Fibroblast of gingiva (primary cell): ENCODE results near the gene TEAD1.

Experiments
- DNase-seq: peaks from one replicate; pipeline ENCODE4 v3.0.0-alpha.2; 2011; ENCODE audit warnings: low read depth

TEAD1 gene

DNA sequence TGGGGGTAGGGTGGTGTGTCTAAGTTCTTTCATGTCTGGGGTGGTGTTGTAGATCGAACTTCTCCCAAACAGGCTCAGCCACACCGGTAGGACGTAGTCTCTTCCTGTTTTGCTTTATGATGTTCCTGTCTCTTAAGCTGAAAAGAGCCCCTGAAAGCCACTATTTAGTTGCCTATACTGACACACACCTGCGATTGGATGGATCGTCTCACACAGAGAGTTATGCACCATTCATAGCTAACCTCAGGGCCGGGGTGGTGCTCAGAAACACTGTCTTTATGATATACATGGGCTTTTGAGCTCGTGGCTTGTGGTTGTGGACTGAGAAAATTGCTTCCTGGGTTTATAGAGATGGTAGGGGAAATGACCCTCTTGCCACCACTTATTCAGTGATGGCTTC lies 137.6 kb downstream of the TEAD1 start:
- no peak for DNase-seq

GRCh38 chr11:12812849-12813248 lies 138.6 kb downstream of the TEAD1 start:
- no peak for DNase-seq

DNA sequence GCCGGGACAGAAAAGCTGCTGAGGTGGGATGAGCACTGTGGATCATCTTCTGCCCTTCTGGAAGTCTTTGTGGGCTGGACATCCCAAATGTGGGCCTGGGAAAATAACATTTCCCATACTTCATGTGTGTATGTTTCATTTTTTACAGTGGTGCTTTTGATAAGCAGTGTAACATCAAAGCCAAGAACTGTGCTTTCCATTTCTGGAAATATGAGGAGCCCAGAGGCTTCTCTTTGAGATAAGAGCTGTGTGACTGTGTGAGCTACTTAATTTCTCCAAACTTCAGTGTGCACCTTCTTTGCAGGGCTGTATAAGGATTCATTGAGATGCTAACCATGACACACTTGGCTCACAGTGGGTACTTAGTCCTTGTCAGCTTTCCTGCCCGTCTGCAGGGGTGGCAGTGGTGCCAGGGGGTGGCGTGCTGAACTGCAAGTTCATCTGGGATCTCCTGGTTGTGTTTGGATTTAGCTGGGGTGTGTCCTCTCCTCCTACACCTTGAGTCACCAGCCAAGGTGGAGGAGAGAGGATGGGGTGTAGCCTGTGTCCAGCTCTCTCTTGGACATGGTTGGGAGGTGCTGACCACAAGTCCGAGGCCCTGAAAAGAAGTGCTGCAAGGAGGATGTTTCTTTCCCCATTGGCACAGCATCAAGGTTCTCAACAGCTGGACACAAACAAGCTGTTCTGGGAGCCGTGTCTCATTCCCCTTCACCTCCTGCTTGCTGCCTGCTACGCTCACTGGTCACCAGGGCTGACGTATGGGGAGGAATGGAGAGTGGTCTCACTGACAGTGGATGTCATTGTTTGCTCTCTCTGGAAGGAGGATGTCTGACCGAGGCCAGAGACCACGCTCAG lies 139.4 kb downstream of the TEAD1 start:
- peak; percentile 74 for DNase-seq

DNA sequence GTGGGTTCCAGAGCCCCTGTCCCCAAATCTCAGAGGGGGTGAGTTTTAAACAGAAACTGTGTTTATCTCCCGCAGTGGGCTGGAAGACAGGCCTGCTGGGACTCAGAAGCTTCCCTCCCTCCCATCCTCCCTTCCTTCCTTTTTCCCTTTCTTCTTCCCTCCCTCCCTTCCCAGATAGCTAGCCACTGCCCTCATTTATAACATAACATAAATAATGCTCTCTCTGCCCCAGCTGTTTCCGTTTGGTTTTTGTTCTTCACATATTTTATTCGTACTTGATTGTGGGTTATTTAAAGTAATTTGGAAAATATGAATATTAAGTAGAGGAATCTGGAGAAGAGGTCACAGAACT lies 140.9 kb downstream of the TEAD1 start:
- DNase-seq: peak; percentile 47

- no peak for DNase-seq
These were observed 141.8 kb downstream of the TEAD1 start for GRCh38 chr11:12815931-12816494.

DNA sequence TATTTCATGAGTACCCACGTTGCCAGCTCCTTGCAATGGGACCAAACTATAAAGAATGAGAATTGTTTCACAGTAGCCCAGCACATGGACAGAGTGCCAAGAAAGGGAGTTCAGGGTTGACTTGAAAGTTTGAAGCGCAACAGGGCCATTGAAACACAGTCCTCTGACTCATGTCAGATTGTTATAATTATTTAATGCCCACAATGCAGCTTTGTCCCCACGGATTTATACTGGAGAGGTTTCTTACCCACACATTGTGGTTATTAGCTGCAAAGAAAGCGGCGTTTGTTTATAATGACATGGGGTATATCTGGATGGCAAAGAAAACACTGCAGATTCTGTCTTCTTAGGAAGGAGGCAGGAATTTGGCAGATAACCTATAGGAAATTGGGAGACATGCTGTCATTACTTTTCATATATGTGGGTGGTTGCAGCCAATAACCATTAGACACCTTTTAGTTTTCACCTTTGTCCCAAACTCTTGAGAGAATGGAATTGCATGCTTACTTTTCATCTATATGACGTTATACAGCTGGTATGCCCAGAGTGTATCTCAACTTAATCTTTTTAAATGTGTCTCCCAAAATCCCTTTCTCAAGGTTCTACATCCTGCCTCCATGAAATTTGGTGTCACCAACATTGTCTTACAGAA lies 143.6 kb downstream of the TEAD1 start:
- DNase-seq: peak; percentile 79

DNA sequence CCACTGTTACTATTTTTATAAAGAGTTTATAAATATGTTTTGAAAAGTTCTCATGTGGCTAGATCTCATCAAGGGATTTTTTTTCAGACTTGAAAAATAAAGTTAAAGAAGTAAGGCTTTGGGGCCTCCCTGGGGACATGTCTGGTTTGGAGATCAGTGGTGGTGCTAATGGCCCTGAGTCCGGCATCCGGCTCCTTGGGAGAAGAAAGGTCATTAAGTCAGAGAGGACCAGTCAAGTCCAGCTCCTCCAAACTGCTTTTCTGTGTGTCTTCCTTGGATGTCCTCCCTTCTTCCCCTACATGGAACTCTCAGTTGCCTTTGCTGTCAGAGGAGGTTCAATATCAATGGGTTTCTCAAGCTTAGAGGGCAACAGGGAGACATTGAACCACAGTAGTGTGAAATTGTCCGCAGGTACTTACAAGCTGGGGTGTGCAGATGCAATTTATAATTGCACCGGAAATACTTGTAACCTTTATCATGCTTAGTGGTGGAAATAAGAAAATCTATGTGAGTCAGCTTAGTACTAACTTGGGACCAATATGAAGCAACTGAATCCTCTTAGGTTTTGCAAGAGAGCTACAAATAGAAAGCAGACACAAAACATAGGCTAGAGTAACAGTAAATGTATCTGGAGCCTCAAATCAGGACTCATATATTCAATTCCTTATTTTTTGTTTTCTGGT lies 144.3 kb downstream of the TEAD1 start:
- peak; percentile 91 for DNase-seq

GRCh38 chr11:12822392-12823022 lies 148.3 kb downstream of the TEAD1 start:
- DNase-seq: no peak

GRCh38 chr11:12824281-12825041 lies 150.2 kb downstream of the TEAD1 start:
- DNase-seq: no peak

DNA sequence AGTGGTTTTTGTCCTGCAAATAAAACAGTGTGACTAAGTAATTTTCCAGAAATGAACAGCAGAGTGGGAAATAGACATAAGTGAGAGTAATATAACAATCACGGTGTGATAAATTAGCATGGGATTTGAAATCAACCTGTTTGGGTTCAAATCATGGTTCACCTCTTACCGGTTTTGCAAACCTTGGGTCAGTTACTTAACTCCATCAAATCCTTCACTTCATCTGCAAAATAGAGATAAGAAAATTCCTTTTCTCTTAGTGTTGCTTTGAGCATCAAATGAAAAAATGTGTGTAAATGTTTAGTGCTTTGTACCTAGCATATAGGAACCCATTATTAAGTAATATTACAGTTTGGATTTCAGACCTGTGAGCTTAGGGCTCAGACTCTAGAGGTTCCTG lies 152.2 kb downstream of the TEAD1 start:
- DNase-seq: no peak

DNA sequence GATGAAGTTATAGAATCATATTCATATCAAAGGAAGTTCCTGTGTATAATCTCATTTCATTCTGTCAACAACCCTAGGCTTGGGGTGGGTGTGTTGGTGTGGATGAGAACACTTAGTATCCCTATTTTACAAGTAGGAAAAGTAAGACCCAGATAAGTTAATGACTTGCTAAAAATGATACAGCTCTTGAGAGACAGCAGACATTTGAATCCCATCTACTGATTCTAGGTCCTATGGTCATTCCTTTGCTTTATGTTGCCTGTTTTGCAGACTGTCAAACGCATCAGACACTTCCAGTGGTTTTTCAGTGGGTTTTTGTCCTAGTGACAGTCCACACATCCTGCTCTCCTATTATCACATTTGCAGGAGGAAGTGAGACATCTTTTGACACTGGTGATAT lies 153.1 kb downstream of the TEAD1 start:
- no peak for DNase-seq

DNA sequence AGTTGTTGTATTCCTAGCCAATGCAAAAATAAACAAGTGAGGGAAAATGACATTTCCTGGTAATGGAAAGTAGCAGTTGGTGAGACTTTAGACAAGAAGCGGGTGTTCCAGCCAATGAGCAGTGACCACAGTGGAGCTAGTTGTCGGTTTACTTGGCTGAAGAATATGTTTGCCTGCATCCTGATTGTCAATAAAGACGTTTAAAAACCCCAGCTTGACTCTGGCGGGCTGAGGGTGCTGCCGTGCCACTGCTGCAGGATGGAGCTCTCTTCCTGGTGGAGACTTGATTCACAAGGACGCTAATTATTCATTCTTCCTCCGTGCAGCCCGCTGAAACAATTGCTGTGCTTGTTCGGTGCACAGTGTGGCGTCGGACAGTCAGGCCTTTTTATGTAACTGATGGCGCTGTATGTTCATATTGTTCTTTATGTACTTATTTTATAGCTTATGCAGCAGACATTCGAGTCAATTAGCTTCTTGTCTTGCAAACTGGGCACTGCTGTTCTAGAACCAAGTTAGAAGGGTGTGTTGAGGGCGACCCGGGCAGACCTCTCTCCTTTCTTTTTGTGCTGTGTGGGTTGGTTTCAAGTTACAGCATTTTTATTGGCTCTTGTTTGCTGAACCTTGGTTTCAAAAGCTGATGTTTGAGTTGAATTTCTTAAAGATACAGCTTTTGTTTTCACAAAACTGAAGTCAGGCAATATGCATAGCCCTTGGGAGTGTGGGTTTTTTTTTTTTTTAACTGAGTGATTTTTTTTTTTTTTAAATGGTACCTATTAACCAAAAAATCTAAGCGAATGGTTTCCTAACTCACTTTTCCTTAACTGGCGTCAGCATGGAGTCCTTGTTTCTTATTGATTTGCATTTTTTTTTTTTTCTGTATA lies 153.9 kb downstream of the TEAD1 start:
- peak; percentile 74 for DNase-seq

GRCh38 chr11:12829131-12829530 lies 154.9 kb downstream of the TEAD1 start:
- no peak for DNase-seq

- DNase-seq: no peak
These were observed 155.5 kb downstream of the TEAD1 start for GRCh38 chr11:12829540-12830314.

DNA sequence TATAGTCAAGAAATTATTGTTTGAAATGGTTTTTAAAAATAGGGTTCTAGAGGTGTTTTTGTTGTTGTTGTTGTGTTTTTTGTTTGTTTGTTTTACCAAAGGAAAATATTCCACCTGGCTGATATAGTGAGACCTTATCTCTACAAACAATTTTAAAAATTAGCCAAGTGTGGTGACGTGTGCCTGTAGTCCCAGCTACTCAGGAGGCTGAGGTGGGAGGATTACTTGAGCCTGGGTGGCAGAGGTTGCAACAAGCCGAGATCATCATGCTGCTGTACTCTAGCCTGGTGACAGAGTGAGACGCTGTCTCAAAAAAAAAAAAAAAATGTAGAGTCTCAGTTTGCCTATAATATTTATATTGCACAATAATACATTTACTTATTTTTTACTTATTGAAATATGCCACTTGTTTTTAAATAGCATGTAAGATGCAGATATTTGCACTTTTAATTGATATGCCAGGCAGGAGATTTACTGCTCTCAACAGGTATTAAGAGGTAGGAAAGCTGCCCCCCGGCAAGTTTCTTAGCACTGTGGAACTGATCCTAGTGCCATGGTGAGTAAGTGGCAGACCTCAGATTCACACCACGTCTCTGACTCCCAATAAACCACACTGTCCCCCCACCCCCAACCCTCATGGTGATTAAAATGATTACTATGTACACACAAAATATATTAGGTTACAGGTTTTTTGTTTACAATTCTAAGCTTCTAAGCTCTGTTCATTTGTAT lies 157.4 kb downstream of the TEAD1 start:
- DNase-seq: no peak

DNA sequence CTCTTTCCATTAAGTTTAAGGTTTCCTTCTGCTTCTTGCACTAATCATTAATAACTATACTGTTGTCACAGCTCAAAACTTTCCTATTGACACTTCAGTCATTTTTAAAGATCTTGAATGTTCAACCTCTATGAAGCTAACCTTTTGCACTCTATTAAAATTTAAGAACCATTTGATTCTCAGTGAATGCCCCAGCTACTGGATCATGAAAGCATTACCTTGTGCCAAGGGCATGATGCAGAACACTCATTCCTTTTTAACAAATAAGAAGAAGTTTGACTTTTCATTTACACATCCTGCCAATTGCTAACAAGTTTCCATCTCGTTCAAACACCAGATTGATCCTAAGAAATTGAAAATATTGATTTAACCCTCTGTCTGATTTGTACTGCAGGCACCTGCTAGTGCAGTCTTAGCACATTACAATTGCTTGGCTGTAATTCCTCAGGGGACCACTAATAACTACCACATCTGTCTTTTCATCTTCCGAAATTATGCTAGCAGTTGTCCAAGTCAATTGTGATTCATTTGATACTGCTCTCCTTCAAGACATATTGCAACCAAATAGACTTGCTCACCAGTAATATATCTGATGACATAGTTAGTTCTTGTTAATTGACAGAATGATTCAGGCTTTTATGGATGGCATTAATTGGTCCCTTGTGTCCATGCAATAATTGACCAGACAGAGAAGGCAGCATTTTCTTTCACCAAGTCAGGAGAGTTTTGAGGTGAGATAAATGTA lies 158.4 kb downstream of the TEAD1 start:
- peak; percentile 43 for DNase-seq

GRCh38 chr11:12834166-12834565 lies 159.9 kb downstream of the TEAD1 start:
- DNase-seq: no peak

GRCh38 chr11:12834630-12835029 lies 160.4 kb downstream of the TEAD1 start:
- no peak for DNase-seq
